GM13977 (cell line): ENCODE data around the gene RAB4B.

Experiments used
- DNase-seq: peaks from one replicate; pipeline ENCODE4 v3.0.0; 2012; ENCODE audit warnings: low spot score
- CTCF ChIP-seq: IDR thresholded peaks from 2 replicates; pipeline ENCODE4 v1.5.1; 2012; ENCODE audit warnings: mild to moderate bottlenecking, control low read depth; ENCODE audit not compliant: insufficient read depth; ENCODE audit errors: extremely low read depth, missing control alignments
- in situ Hi-C: fragments of 300-500 bp; cut with MboI; formaldehyde crosslinking; loops from one replicate; pipeline ENCODE4 v1.12.0; 2022; ENCODE audit warnings: low sequenced_read_pairs, low pct_unique_long_range_greater_than_20kb, mixed read lengths, inconsistent platforms; ENCODE audit not compliant: unreplicated experiment

Gene RAB4B

DNA sequence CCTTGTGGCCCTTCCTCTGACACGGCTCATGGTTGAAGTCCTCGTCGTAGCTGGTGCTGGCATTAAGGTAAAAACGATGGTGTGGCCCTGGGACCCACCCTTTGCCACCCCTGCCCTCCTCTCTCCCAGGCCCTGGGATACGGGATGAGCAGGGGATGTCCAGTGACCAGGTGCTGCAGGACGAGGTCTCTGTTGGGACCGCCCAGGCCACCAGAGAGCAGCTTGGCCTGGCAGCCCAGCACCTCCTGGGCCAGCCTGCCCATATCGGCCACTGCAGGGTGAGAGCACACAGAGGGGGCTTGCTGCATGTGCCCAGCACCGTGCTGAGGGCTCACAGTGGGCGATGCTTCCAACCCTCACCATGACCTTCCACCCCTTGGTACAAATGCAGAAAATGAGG lies 34.1 kb upstream of the RAB4B start:
- no peak for TF ChIP-seq CTCF
- DNase-seq, result no peak
- in situ Hi-C loops, result no loop called here

DNA sequence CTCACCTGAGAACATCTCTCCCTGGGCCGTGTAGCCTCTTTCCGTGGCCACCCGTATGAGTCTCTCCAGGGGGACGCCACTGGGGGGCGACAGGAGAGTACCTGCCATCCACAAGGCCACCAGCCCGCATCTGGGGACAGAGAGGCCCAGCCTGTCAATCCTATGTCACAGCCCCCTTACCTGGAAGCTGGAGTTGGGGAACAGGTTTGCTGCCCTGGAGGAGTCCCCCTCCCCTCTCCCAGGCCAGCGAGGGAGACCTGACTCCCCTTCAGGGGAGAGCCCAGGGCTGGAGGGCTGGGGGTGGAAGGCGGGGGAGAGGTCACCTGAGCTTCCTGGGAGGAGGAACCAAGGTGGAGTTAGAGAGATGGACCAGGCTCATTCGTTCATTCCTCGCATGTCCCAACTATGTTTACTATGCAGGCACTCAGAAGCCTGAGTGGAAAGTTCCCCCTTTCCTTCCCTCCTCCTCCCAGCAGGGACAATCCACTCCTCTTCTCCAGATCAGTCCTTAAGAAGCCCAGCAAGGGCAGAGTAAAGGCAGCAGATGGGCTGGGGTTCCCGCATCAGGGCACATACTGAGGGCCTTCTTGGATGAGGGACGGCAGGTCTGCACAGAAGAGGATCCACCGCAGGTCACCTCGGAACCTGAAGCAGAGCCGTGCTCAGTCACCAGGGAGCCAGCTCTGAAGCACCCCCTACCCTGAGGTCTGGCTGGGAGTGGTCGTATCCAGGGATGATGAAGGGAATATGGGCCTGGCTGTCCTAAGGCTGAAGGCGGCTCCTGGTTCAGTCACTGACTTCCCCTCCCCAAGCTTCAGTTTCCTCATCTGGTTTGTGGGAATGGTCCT lies 33.3 kb upstream of the RAB4B start:
- in situ Hi-C loops, result no loop called here
- peak; percentile 44 for TF ChIP-seq CTCF
- no peak for DNase-seq

DNA sequence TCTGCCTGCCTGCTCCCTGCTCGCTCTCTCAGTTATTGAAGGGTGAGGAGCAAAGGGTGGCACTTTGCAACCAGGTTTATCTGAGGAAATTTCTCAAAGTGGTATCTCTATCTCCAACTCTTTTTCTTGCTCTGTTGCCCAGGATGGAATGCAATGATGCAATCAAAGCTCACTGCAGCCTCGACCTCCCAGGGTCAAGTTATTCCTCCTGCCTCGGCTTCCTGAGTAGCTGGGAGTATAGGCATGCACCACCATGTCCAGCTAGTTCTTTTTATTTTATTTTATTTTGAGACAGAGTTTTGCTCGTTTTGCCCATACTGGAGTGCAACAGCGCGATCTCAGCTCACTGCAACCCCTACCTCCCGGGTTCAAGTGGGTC lies 32.7 kb upstream of the RAB4B start:
- DNase-seq, result no peak
- TF ChIP-seq CTCF, result no peak
- in situ Hi-C loops, result no loop called here

GRCh38 chr19:40747536-40747935 lies 30.5 kb upstream of the RAB4B start:
- in situ Hi-C loops, result no loop called here
- DNase-seq, result no peak
- TF ChIP-seq CTCF, result no peak

DNA sequence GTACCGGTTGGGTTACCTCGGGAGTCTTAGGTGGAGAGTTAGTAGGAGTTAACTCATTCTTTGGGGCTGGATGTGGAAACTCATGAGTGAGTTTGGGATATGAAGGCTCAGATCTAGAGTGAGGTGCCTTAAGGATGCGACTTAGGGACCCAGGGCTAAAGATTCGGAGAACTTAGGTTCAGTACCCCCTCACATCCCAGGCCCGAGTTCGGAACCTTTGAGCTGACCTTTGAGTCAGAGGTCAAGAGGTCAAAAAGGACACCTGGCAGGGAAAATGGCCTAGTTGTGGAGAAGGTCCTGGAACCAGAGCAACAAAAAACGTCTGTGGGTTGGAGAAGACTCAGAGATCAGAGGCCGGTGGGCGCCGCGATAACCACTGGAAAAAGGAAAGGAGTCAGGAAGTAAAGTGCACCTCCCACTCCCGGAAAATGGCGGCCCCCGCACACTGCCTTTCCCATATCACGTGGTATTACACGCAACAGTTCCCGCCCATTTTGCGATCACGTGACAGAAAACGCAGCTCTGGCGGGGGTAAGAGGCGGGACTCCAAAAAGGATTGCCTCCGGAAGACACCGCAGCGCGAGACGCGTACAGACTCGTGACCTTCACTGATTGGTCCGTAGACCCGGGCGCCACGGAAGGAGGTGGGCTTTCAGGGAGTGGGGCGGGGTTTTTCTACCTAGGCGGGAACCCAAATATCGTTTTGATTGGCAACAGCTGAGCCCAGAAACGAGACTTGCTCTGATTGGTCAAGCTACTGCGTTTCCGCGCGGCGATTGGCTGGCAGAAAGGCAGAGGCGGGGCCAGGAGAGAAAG lies 27.8 kb upstream of the RAB4B start, which contains the start of gene ACTMAP:
ACTMAP (minus strand) TSS at position 420 of the 816 bp plus-strand sequence. CDS start 674 bp downstream, outside the sequence.
- no peak for TF ChIP-seq CTCF
- DNase-seq, result peak; percentile 98
- in situ Hi-C loops, result no loop called here

DNA sequence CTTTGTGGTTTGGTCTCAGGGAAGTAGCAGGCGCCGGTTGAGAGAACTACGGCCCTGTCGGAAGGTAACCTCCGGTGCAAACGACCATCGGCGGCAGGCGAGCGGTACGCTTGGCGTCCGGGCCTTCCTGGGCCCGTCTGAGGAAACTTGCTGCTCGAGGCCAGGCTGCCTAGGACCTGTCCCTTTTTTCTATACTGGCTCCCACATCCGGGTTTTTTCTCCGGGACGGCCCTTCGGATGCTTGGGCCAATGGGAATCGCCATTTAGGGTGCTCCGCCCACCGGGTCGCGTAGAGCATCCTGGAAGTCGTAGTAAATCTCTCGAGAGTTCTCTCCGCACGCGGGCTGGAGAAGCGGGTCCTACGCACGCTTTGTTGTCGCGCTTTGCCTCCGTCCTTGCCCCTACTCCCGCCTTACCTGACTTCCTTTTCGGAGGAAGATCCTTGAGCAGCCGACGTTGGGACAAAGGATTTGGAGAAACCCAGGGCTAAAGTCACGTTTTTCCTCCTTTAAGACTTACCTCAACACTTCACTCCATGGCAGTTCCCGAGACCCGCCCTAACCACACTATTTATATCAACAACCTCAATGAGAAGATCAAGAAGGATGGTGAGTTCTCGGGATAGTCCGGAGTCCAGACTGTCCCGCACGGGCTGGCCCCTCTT lies 27.0 kb upstream of the RAB4B start, which contains the start of gene SNRPA:
SNRPA (plus strand) TSS at position 330 of the 664 bp plus-strand sequence; CDS start at position 536, 206 bp downstream.
- in situ Hi-C loops, result no loop called here
- DNase-seq, result peak; percentile 92
- no peak for TF ChIP-seq CTCF
